HG03064 (cell line): ENCODE results near the gene RRBP1.

Source experiments
- ATAC-seq: cut with Tn5 transposase; IDR thresholded peaks from one replicate; pipeline ENCODE4 v1.9.1; 2021; ENCODE audit warnings: low read depth; ENCODE audit not compliant: unreplicated experiment

The RRBP1 gene

DNA sequence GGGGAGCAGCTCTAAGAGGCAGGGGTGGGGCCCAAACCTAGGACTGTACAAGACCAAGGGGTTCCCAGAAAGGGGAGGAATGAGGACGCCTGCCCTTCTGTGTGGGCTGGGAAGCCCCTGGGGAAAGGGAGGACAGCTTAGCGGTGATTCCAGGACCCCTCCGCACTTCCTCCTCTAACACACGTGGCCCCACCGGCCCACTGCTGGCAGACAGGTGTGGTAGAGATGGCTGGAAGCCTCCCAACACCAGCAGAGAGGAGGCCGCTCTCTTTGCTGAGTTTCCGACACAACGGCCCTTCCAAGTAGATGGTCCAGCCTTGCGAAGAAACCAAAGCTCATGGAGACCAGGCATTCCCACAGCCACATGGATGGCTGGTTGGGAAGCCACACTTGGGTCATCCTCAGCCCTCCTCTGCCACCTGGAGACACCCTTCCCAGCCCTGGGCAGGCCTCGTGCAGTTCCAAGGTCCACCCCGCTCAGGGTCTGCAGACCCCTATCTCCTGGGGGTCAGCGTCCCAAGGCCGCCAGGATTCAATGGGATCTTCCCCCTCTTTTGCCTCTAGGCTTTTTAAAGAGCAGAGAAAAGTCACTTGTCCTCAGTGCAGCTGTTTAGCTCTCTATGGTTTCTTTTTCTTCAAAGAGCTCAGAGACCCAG is 43.9 kb downstream of the RRBP1 start:
- ATAC-seq: no peak

DNA sequence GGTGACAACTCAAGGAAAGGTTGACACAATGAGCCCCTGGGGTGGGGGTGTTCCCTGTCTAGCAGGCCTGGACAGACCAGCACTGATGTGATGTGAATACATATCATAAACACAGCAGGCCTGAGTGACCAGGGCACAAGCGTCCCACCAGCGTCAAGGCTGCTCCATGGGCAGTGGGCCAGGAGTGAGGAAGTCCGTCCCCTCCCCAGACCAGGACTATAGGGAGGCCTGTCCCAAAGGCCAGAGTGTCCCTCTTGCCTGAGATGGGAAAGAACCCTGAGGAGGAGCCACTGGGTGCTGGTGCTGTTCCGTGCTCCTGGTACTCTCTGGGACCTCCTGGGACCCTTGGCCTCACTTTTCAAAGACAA is 44.6 kb downstream of the RRBP1 start:
- no peak for ATAC-seq

DNA sequence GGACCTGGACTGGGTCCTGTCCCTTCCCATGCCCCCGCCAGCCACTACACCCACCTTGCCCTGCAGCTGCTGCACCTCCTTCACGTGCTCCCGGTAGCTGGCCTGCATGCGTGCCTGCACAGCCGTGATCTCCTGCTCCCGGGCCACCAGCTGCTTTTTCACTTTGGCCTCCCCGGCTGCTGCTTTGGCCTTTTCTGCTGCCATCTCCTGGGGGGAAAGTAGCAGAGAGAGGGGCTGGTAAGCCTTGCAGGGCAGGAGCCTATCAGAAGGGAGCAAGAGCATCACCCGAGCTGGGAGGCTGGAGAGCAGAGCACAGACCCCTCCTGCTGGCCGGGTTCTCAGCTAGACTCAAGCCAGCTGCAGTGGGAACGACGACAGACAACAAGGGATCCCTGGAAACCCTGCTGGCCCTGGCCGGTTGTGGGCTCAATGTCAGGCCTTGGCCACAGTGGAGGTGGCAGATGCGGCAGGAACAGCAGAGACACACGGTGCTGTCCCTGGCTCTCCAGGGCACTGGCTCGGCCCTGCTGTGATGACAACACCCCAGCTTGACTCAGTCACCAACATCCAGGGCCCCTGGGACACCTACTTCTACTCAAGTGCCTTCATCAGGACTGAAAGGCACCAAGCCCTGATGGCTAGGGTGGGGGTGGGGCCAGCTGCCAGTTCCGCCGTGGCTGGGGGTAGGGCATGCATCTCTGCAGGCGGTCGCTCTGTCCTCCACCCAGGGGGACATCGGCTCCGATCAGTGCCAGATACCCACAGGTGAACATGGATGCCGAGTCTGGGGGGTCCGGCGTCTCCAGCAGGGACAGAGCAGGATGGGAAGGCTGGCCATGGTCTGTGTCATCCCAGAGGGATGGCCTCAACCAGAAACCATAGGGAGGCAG is 45.3 kb downstream of the RRBP1 start:
- ATAC-seq: no peak

DNA sequence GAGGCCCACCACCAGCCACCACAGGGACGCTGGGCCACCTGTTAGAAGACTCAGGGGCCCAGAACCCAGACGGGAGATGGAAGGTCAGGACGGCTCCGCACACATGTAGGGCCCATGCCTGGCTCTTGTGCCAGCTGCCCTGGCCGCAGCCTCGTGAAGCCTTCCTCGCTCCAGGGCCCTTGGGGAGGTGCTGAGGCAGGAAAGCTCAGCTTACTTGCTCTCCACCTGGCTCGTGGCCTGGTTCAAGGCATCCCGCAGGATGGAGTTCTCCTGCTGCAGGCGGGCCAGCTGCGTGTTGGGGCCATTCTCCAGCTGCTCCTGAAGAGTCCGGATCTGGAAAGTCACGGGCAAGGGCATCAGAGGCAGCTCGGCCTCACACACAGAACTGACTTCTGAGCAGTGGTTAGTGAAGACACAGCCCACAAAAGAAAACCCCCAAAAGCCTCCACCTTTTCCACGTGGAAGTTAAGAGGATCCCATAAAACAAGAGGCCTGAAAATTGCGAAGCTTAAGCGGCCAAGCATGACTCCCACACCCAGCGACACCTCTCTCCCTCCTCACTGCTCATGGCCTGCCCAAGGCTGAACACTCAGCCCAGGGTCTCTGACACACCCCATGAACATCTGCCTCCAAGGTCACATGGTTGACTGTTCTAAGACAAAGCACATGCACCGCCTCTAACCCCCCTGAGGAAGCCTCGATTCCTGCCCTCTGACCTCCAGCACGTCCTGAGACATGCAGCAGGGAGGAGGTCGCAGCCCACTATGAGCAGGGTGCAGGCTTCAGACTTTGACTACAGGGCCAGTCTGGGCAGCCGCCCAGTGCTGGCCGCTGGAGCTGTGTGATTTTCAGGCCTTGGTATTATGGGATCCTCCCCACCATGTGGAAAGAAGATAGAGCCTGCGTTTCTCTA is 46.5 kb downstream of the RRBP1 start:
- ATAC-seq: no peak

DNA sequence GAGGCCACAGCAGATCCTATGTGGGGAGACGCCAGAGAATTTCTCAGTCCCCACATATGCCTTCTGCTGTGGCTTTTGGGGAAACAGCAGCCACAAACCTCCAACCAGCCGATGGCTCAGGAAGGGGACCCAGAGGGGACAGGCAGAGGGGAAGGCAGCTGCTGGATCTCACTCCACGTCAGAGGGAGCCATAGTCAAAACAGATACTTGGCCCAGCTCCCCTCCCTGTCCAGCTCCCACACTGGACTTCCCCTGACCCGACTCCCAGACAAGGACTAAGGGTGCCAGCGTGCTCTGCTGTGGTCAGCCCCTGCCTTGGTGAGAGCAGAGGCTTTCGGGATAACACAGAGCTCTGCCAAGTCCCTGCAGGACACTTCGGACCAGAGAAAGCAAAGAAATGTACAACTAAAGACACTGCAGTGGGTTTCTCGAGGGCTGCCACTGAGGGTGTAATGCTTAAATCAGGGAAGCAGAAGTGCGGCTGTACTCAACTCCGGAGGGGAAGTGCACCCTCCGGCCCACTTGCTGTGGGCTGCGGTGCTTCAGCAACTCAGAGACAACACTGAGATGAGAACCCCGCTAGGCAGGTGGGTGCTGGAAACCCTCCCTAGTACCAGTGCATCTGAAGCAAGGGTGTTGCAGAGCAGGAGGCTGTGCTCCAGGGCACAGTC is 47.2 kb downstream of the RRBP1 start:
- ATAC-seq: no peak

- no peak for ATAC-seq
Measured at GRCh38 chr20:17633850-17634500, 48.1 kb downstream of the RRBP1 start.

GRCh38 chr20:17633221-17633849 is 48.7 kb downstream of the RRBP1 start:
- no peak for ATAC-seq

GRCh38 chr20:17631576-17632319 is 50.3 kb downstream of the RRBP1 start:
- no peak for ATAC-seq

DNA sequence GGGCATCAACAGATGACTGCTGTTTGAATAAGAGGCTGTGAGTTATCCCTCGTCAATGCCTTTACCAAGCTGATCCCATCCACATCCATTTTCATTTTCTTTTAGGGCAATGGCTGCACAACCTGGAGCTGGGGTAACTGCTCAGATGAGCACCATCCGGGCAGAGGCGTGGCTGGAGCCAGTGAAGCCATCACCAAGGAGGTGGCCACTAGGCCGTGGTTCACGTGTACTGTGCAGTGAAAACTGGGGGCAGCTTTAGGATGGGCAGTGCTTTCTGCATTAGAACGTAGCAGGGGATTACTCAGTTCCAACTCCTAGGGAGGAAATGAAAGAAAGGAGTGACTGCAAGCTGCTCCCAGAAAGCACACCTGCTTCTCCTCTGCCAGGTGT is 51.2 kb downstream of the RRBP1 start:
- ATAC-seq: no peak

- no peak for ATAC-seq
Measured at GRCh38 chr20:17630151-17630805, 51.8 kb downstream of the RRBP1 start.

GRCh38 chr20:17629678-17630089 is 52.4 kb downstream of the RRBP1 start:
- ATAC-seq: no peak

DNA sequence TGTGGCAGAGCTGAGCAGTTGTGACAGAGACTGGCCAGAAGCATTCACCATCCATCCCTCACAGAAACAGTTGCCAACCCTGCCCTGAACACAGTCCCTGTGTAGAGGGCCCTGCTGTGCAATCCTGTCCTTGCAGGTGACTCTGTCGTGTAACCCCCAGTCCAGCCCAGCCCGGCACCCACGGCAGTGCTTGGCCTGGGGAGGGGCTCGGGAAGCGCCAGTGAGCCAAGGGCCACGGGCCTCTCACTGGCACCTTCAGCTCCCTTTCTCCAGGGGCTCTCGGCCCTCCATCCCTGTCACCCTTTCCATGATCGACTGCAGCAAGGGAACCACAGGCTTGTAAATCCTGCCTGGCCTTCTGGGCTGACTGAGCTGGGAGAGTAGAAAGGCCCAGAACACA is 53.0 kb downstream of the RRBP1 start:
- ATAC-seq: no peak

DNA sequence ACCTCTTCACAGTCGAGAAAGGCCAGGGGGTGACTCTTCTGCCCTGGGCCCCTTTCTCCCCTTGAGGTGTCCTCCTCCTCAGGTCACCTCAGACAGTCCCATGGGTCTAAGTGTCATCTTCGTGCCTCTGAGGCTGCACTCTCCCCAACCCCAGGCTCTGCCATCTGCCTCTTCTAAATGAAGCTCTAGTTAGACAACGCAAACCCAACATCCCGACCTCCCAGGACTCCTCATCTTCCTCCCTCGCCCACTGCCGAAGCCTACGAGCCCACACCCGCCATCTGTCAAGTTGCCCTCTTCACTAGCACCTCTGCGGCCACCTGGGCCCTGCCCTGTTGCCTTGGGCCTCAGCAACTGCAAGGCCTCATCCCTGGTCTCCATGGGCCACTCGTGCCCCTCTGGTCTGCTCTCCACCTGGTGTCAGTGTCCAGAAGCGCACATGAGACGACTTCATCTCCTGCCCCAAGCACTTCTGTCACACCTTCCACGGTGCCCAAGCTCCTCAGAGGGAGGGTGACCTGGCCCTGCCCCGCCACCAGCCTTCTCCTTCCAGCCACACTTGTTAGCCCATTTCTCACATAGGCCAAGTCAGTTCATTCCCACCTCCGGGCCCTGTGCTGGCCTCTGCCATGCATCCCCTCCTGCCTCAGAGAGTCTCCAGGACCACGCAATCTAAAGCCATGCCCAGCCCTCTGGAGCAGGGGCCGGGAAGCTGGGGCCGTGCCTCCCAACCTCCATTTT is 53.8 kb downstream of the RRBP1 start:
- no peak for ATAC-seq

GRCh38 chr20:17627101-17627955 is 54.7 kb downstream of the RRBP1 start:
- ATAC-seq: no peak

- ATAC-seq: no peak
Measured at GRCh38 chr20:17626217-17627007, 55.6 kb downstream of the RRBP1 start.
